MCF 10A (cell line): ENCODE data around the gene CLCA1. TPM values are rescaled to one million over a fixed set of nuclear protein-coding genes. Genes with fewer than 3 reads are reported as not detected.

ENCODE experiments used
- BruUV-seq: library from RNA; stranded (reverse); fragments of 400-500 nt; replicated peaks from 2 replicates; lab custom pipeline; 2021; lab: Mats Ljungman, UMichigan
- CTCF ChIA-PET: fragments of 300-600 bp; sonication (Branson Sonifier 250); formaldehyde crosslinking; extraction: SDS; loops from one replicate; lab custom pipeline; 2021; ENCODE audit warnings: antibody characterized with exemption, inconsistent platforms; lab: Yijun Ruan, JAX
- POLR2A ChIA-PET: fragments of 300-600, 350-650 bp; sonication (Branson Sonifier 250); formaldehyde crosslinking; extraction: SDS; loops from one replicate; lab custom pipeline; 2020; ENCODE audit warnings: antibody characterized with exemption, inconsistent platforms; lab: Yijun Ruan, JAX
- DNase-seq: peaks from one replicate; pipeline ENCODE4 v3.0.0-alpha.2; 2018; ENCODE audit not compliant: unreplicated experiment
- H3K27ac Mint-ChIP-seq: one replicate; pipeline ENCODE4 v1.8.0; 2022; ENCODE audit warnings: mild to moderate bottlenecking, low read depth, mixed read lengths; ENCODE audit not compliant: unreplicated experiment
- H3K27me3 Mint-ChIP-seq: one replicate; pipeline ENCODE4 v1.8.0; 2022; ENCODE audit warnings: mixed read lengths; ENCODE audit not compliant: insufficient read depth, unreplicated experiment
- H3K36me3 Mint-ChIP-seq: one replicate; pipeline ENCODE4 v1.8.0; 2022; ENCODE audit warnings: mild to moderate bottlenecking, moderate library complexity, mixed read lengths; ENCODE audit not compliant: insufficient read depth, unreplicated experiment
- H3K4me1 Mint-ChIP-seq: one replicate; pipeline ENCODE4 v1.8.0; 2022; ENCODE audit warnings: mixed read lengths; ENCODE audit not compliant: insufficient read depth, unreplicated experiment
- H3K4me3 Mint-ChIP-seq: one replicate; pipeline ENCODE4 v1.8.0; 2022; ENCODE audit warnings: mild to moderate bottlenecking, moderate library complexity, mixed read lengths; ENCODE audit not compliant: unreplicated experiment
- H3K9me3 Mint-ChIP-seq: one replicate; pipeline ENCODE4 v1.8.0; 2022; ENCODE audit warnings: mixed read lengths; ENCODE audit not compliant: unreplicated experiment
- CTCF ChIP-seq: fragments of 200-600 bp; IDR thresholded peaks from one replicate; pipeline ENCODE4 v1.8.0; 2022; ENCODE audit warnings: antibody characterized with exemption, mild to moderate bottlenecking; ENCODE audit not compliant: unreplicated experiment
- intact Hi-C: fragments of 100-400 bp; cut with micrococcal nuclease; formaldehyde crosslinking; loops from 2 replicates; pipeline ENCODE4 v1.14.1; 2022
- total RNA-seq: library from RNA; stranded (reverse); gene quantifications from 2 replicates; pipeline ENCODE4 v1.2.3, GENCODE V29; 2022

Gene CLCA1
- total RNA-seq, 1 experiment from 2014 or later, result not detected

GRCh38 chr1:86472152-86472551, 3.4 kb downstream of the CLCA1 start:
- no peak overlapping the region for H3K4me3 Mint-ChIP-seq
- intact Hi-C loops, result loop anchor here (10.0 kb wide), 1 partner anchor 213 kb away; no protein-coding TSS in a partner anchor
- H3K36me3 Mint-ChIP-seq, result no peaks in the 10 kb centered on the region

DNA sequence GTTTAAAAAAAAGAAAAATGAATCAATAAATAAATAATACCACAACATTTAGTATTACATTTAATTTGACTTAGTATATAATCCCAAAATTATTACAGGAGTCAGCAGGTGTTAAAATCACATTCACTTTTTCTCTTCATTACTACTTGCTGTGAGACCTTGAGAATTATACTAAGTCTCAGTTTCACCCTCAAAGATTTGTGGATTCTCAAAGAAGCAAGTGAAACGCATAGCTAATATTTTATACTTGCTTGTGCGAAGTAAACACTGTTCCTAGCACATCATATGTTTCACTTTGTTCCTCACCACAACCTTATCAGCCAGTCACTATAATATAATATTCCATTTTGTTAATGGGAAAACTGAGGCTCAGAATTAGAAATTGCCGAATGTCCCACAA, 4.0 kb downstream of the CLCA1 start:
- no peak for TF ChIP-seq CTCF
- Mint-ChIP-seq H3K4me3 (no peak overlapping the region), H3K4me1 (no peaks in the 10 kb centered on the region), H3K36me3 (no peaks in the 10 kb centered on the region), H3K27me3 (no peaks in the 10 kb centered on the region), H3K27ac (no peak overlapping the region), H3K9me3 (no peaks in the 10 kb centered on the region)
- no peak for DNase-seq
- ChIA-PET POLR2A (interaction anchor here (0.7 to 1.5 kb wide), 2 partner anchors 49 to 244 kb away, joined by 3 read pairs; partner anchors contain the start of gene CLCA2), CTCF (interaction anchor here (0.6 to 4.7 kb wide), 25 partner anchors 9 to 612 kb away, joined by 3 to 77 read pairs (median 4); no protein-coding TSS in a partner anchor)
- intact Hi-C loops, result loop anchor here (10.0 kb wide), 1 partner anchor 212 kb away; no protein-coding TSS in a partner anchor
- BruUV-seq, result no TSS peak

More at GRCh38 chr1:86472152-86472551, 3.4 kb downstream of the CLCA1 start:
- no TSS peak for BruUV-seq
- Mint-ChIP-seq H3K4me1 (no peaks in the 10 kb centered on the region), H3K27me3 (no peaks in the 10 kb centered on the region), H3K27ac (no peak overlapping the region), H3K9me3 (no peaks in the 10 kb centered on the region)
- ChIA-PET CTCF (interaction anchor here (0.6 to 4.7 kb wide), 11 partner anchors 9 to 613 kb away, joined by 3 to 77 read pairs (median 3); no protein-coding TSS in a partner anchor), POLR2A (interaction anchor here (0.7 kb wide), 1 partner anchor 245 kb away, joined by 3 read pairs; no protein-coding TSS in a partner anchor)
- no peak for TF ChIP-seq CTCF
- no peak for DNase-seq

- DNase-seq, result no peak
- Mint-ChIP-seq H3K36me3 (no peaks in the 10 kb centered on the region), H3K27ac (no peak overlapping the region), H3K9me3 (no peaks in the 10 kb centered on the region), H3K4me3 (no peak overlapping the region), H3K27me3 (no peaks in the 10 kb centered on the region), H3K4me1 (no peaks in the 10 kb centered on the region)
- ChIA-PET CTCF (interaction anchor here (0.7 kb wide), 1 partner anchor 97 kb away, joined by 3 read pairs; no protein-coding TSS in a partner anchor), POLR2A (no interaction called here)
- no TSS peak for BruUV-seq
- intact Hi-C loops, result loop anchor here (10.0 kb wide), 1 partner anchor 208 kb away; no protein-coding TSS in a partner anchor
- TF ChIP-seq CTCF, result no peak
Measured at GRCh38 chr1:86477256-86477655, 8.5 kb downstream of the CLCA1 start.

GRCh38 chr1:86477682-86478081, 9.0 kb downstream of the CLCA1 start:
- intact Hi-C loops, result loop anchor here (10.0 kb wide), 1 partner anchor 207 kb away; no protein-coding TSS in a partner anchor
- BruUV-seq, result no TSS peak
- CTCF ChIA-PET, result interaction anchor here (0.7 kb wide), 2 partner anchors 98 to 119 kb away, joined by 3 read pairs; no protein-coding TSS in a partner anchor

More at GRCh38 chr1:86477682-86478081, 9.0 kb downstream of the CLCA1 start:
- no peak for DNase-seq
- Mint-ChIP-seq H3K4me3 (no peak overlapping the region), H3K9me3 (no peaks in the 10 kb centered on the region), H3K4me1 (no peaks in the 10 kb centered on the region), H3K27ac (no peak overlapping the region), H3K27me3 (no peaks in the 10 kb centered on the region), H3K36me3 (no peaks in the 10 kb centered on the region)
- no peak for TF ChIP-seq CTCF
- POLR2A ChIA-PET, result no interaction called here
